ENCODE measurements around the gene GZMB. TPM values are rescaled to one million over a fixed set of nuclear protein-coding genes. Genes with fewer than 3 reads are reported as not detected.
"Not testable (repeated sequence)": the region's sequence is repeated elsewhere in the genome, so short reads cannot be mapped to it uniquely, and the experiment has no call there.

GZMB gene
- total and polyA plus RNA-seq, 12 donors = 0.35 to 19.2 (median 0.96) TPM; not detected in 1

GRCh38 chr14:24664366-24664765 is 30.4 kb upstream of the GZMB start:
- ATAC-seq (no peak), DNase-seq (no peak)
- intact Hi-C loops (cut with DNase I) = no loop called here
- WGBS, 2 donors = 81 to 91% methylated on average over 4 of the region's 4 CpGs
- H3K36me3 ChIP-seq = no peaks in the 10 kb centered on the region
- no peak overlapping the region for H3K4me3 ChIP-seq
- H3K9me3 ChIP-seq = no peaks in the 10 kb centered on the region
- H3K27ac ChIP-seq = no peak overlapping the region
- peaks cover 0 to 27% (median 6%) of the 10 kb centered on the region in 9 donors for H3K4me1 ChIP-seq
- H3K27me3 ChIP-seq = no peaks in the 10 kb centered on the region
- no peak for TF ChIP-seq CTCF (IDR thresholded peaks at IDR 0.05)

GRCh38 chr14:24662753-24663152 is 28.8 kb upstream of the GZMB start:
- DNase-seq = peak in 1 of 2 donors; percentile 40
- Histone ChIP-seq H3K9me3 (no peaks in the 10 kb centered on the region), H3K27me3 (no peaks in the 10 kb centered on the region), H3K4me1 (peaks cover 0 to 27% (median 6%) of the 10 kb centered on the region in 9 donors), H3K27ac (peak overlapping the region in 7 of 10 donors; percentile 1 to 75 (median 57)), H3K4me3 (no peak overlapping the region), H3K36me3 (no peaks in the 10 kb centered on the region)
- WGBS, 2 donors = 37 to 41% methylated on average over 5 of the region's 5 CpGs
- ATAC-seq = peak; percentile 52 to 93 (median 86)
- TF ChIP-seq CTCF (IDR thresholded peaks at IDR 0.05) = no peak
- intact Hi-C loops (cut with DNase I) = no loop called here

- no peak for DNase-seq
- H3K36me3 ChIP-seq = no peaks in the 10 kb centered on the region
- intact Hi-C loops (cut with DNase I) = no loop called here
- 77 to 83% methylated on average over 9 of the region's 9 CpGs for WGBS, 2 donors
- no peak overlapping the region for H3K4me3 ChIP-seq
- peaks cover 0 to 3% (median 0%) of the 10 kb centered on the region in 7 donors for H3K27me3 ChIP-seq
- TF ChIP-seq CTCF (IDR thresholded peaks at IDR 0.05) = no peak
- no peak overlapping the region for H3K27ac ChIP-seq
- H3K9me3 ChIP-seq = no peaks in the 10 kb centered on the region
- no peak for ATAC-seq
- H3K4me1 ChIP-seq = peaks cover 0 to 18% (median 3%) of the 10 kb centered on the region in 9 donors
These were observed 26.1 kb upstream of the GZMB start for GRCh38 chr14:24659916-24660570.

GRCh38 chr14:24648361-24648760 is 14.4 kb upstream of the GZMB start:
- H3K27me3 ChIP-seq; H3K4me3 ChIP-seq; H3K4me1 ChIP-seq; H3K36me3 ChIP-seq; H3K27ac ChIP-seq; intact Hi-C loops (cut with DNase I); ATAC-seq; DNase-seq: not testable (repeated sequence)
- H3K9me3 ChIP-seq = peaks cover 0 to 42% (median 7%) of the 10 kb centered on the region in 11 donors
- WGBS, 2 donors = 55 to 65% methylated on average over 1 of the region's 1 CpG

GRCh38 chr14:24639905-24640304 is 5.9 kb upstream of the GZMB start:
- Histone ChIP-seq H3K9me3 (peaks cover 0 to 3% (median 0%) of the 10 kb centered on the region in 11 donors), H3K4me3 (no peak overlapping the region), H3K36me3 (no peaks in the 10 kb centered on the region), H3K27ac (no peak overlapping the region), H3K27me3 (peaks cover 0 to 8% (median 0%) of the 10 kb centered on the region in 7 donors), H3K4me1 (no peaks in the 10 kb centered on the region)
- ATAC-seq (no peak), DNase-seq (no peak)
- no peak for TF ChIP-seq CTCF (IDR thresholded peaks at IDR 0.05)
- 53 to 68% methylated on average over 3 of the region's 3 CpGs for WGBS, 2 donors
- intact Hi-C loops (cut with DNase I) = no loop called here
